Activated CD4-positive, alpha-beta T cell treated with anti-CD3 and anti-CD28 coated beads, Interleukin-2, amount 50 U/mL, for 1 hour (primary cell): ENCODE results near the gene TMEM218.
A peak's percentile ranks its signal among the peaks of the same experiment; 100 is the strongest.
"Not testable (repeated sequence)": the region's sequence is repeated elsewhere in the genome, so short reads cannot be mapped to it uniquely, and the experiment has no call there.

ENCODE experiments used
- DNase-seq: peaks from one replicate; pipeline ENCODE4 v3.0.0-alpha.2; 2020

Gene TMEM218

DNA sequence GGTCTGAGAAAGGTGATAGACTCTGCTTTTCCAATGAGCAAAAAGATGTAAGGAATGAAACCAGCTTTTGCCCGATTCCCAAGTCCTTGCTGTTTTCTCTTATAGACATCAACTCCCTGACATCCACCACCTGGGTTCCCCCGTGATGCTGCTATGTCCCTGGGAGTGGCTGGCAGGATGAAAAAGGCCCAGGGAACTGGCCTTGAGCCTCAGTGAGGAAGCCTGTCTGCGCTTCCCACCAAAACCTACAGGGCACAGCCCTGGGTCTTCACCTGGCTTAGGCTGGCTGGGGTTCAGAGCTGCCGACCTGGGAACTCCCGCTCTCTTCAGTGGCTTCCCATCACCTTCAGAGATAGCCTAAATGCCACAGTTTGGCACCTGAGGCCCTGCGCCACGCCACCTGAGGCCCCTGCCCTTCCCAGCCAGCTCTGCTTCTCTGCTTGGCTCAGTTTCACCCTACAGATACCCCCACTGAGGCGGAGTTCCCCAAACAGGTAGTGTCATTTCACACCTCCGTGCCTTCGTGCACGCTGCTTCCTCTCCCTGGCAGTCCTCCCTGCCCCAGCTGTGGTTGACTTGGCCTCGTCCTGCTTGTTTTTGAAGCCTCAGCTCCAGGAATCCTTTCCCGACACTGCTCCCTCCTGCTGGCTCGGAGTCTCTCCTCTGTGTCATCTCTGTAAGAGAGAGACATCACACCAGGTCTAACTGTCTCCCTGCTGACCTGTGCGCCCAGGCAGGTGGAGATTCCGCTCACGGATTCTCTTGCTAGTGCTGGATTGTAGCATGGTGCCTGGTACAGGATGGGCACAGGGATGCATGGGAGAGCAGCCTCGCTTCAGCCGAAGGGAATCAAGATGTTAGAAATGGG, 37.6 kb downstream of the TMEM218 start:
- no peak for DNase-seq

DNA sequence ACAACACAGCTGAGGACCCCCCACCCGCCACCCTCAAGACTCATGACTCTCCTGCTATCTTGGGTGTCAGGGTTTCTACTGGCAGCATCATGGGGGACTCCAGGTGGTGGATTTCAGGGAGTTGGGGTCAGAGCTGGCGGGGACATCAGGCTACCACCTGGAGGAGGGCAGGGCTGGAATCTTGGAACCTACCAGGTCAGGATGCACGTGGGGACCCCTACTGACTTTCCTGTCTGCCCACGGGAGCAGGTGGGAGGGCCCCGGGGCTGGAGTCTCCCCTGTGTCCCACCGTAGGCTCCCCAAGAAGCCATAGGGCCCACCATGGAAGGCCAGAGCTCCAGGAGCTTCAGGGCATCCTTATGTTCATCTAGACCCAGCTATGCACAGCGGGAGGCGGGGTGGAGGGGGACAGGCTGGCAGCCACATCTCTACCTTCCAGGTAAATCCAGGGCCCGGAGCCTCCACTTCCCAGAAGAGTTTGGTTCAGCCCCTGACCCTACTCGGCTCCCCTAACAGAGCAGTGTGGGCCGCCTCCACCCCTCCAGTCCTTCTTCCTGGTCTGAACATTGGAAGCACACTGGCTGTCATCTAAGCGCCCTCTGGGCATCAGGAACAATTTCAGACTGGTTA, 38.4 kb downstream of the TMEM218 start:
- DNase-seq = no peak

DNA sequence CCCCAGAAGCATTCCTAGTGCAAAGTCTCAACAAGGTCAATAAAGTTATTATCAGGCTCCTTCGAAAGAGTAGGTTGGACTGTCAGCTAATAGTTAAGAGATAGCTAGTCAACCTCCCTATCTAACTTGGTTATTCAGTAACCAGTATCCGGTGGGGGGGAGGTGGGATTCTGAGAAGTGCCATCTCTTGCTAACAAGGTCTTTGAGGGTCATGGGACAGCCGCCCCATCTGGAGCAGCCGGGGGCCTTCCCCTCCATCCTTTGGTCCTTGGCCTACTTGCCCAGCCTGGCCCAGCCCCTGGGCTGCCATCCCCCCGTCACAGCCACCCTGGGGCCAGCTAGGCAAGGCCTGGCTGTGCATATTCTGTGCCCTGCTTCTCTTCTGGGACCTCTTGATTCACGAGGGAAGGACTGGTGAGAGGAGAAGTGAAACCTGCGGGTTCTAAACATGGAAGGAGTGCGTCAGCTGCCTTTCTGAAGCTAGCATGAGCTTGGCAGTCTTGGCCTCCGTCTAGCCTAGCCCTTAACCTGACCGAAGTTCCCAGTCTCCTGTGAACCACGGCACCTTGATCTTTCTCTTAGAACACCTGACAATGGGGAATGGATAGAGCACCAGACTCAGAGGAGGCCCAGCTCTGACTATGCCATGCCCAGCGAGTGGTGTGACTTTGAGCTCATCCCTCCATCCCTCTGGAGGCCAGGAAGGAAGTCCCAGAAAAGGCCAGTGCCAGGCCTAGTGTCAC, 39.0 kb downstream of the TMEM218 start:
- no peak for DNase-seq

DNA sequence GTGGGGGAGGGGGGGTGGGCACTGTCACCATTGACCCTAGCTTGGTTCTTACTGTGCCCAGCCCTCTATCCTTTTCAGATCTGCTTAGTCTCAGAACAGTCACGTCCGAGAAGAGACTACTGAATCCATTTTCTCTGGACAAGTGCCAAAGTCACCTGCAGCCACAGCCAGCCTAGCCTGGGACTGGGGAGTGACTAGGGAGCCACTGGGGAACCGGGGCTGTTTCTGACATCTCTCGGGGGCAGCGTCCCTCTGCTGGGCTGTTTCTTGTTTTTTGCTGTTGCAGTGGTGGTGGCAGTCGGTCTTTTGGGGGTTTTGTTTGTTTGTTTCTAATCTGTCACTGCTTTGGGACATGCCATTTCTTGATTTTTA, 39.6 kb downstream of the TMEM218 start:
- no peak for DNase-seq

DNA sequence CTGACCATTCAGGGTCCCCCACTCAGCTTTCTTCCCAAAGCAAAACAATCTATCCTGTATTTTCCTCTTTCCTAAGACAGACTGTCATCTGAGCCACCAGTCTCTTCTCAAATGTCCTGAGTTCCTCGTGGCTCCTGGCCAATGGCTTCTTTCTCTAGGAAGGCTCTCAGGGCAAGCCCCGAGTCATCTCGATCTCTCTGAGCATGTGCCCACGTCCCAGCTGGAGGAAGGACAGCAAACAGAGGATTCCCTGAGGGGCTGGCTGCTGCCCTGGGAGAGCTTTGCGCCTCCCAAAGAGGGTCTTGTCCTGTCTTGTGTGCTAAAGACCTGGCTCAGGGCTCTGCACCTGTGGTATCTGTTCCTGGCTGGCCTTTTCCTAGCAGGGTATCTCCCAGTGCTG, 40.0 kb downstream of the TMEM218 start:
- no peak for DNase-seq

DNA sequence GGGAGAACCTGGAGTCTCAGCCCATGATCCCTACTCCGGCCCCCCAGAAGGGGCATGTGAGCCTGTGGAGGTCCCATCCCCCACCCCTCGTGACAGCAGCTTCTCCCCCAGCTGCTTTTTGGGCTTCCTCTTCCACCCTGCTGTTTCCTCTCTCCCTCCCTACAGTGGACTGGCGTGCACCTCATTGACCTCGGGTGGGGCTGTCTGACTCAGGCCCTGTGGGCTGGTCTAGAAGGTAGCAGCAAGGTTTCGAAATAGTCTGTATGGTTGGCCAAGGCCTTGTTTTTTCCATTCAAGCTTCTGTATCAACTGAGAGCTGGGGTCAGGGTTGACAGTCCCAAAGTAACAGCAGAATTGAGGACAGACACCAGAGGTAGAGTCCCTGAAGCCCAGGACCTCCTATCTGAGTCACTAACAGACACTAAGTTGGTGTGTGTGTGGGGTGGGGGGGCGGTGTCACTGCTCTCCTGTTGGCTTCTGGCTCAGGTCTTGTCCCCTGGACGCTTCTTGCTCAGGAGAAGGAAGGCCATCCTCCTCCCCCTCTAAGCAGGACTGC, 40.6 kb downstream of the TMEM218 start:
- DNase-seq = no peak

DNA sequence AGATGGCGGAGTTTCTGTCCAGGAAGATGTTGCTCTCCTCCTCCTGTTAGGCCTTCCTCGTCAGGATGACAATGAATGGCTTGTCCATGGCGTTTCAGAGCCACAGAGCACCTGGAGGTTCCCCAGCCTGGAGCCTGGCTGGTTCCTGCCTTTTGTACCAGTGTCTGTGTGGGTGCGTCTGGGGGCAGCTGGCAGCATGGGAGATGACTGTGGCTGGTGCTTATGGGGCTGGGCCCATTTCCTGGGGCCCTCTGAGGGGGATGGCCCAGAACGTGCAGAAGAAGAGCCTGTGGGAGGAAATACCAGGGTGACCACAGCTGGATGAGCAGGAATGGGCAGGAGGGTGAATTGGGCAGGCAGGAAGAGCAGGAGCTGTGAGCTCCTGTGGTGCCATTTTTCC, 41.6 kb downstream of the TMEM218 start:
- DNase-seq = no peak

DNA sequence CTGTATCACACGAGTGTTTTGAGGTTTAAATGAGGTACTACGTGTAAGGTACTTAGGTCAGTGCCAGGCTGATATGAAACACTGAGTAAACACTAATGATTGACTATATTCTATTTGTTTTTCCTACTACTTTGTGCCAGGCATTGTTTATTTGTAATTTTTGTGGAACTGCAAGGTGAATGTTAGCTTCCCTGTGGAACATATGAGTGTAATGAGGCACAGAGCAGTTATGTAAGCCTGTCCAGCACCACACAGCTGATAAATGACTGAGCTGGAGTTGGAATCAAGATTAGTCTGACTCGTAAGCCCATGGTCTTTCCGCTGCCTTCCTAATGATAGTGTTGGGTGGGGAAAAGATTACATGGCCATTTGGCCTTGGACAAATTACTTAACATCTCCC, 42.4 kb downstream of the TMEM218 start:
- DNase-seq = no peak

DNA sequence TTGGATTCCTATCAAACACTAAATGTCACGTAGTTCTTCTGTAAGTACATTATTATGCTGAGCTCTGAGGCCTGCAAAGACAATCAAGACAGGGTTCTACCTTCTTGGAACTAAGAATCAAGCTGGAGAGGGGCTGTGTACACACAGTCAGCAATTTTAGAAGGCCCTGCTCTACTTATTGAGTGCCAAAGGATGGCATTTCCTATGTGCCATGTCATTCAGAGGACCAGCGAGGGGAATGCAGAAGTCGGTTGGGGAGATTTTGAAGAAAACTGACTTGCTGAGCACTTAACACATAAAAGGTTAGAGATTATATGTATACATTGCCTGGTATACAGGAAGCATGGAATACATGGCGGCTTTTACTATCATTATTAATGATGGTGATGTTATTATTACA, 43.1 kb downstream of the TMEM218 start:
- no peak for DNase-seq

DNA sequence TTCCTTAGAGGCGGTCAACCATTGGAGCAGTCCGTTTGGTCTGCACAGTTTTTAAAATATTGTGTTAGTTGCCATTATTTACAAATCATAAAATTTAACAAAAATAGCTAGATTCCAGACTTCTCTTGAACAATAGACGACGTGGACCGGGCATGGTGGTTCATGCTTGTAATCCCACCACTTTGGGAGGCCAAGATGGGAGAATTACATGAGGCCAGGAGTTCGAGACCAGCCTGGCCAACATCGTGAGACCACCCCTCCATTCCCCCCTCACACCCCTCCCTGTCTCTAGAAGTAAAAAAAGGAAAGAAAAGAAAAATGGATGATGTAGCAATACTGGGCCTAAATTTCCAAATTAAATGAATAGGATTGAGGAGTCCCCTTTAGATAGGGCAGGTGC, 47.4 kb downstream of the TMEM218 start:
- no peak for DNase-seq

DNA sequence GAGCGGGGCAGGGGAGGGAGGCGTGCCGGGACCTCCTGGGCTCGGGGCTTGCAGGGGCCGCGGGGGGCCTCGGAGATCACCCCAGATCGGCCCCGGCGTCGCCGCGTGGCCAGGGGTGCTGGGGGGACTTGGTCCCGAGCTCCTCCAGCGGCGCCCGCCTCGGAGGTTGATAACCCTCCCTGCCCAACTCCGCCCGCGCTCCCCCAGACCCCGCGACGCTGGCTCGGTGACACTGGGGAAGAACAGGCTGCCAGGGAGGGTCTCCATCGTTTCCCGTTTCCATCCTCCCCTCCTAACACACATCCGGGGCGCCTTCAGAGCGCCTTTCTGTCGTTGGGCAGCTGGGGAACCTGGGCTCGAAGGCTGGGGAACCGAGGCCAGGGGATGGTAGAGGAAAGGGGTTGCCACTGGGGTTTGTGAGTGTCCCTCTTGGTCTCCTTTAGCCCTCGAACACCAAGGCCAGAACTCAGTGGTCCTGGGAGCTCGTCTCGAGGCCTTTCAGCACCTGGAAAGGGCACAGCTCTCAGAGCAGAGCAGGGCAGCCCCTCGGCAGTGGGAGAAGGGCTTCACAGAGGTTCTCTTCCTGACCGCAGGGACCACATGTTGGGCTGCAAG, 47.9 kb downstream of the TMEM218 start:
- DNase-seq = no peak

DNA sequence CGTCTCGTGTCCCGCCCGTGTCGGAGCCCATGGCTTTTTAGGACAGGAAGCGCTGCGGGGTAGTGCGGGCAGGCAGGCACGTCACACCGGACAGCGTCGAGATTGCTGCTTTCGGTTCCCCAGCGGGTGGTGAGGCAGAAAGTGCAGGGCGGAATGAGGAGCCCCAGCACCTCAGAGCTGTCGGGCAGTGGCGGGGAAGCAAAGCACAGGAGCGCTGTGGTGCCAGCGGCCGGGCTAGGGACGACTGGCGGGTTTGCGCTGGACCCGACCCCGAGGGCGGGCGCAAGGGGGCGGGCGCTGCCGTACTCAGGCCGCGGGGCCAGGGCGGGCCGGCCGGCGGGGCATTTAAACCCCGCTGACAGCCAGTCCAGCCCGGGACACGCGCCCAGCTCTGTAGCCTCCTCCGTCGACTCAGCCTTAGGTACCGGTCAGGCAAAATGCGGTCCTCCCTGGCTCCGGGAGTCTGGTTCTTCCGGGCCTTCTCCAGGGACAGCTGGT, 48.4 kb downstream of the TMEM218 start, which contains the start of gene SLC37A2:
Gene SLC37A2 (plus strand): TSS at position 375 of the 498 bp plus-strand sequence. CDS start 63 bp downstream, at position 438.
- peak; percentile 17 for DNase-seq

DNA sequence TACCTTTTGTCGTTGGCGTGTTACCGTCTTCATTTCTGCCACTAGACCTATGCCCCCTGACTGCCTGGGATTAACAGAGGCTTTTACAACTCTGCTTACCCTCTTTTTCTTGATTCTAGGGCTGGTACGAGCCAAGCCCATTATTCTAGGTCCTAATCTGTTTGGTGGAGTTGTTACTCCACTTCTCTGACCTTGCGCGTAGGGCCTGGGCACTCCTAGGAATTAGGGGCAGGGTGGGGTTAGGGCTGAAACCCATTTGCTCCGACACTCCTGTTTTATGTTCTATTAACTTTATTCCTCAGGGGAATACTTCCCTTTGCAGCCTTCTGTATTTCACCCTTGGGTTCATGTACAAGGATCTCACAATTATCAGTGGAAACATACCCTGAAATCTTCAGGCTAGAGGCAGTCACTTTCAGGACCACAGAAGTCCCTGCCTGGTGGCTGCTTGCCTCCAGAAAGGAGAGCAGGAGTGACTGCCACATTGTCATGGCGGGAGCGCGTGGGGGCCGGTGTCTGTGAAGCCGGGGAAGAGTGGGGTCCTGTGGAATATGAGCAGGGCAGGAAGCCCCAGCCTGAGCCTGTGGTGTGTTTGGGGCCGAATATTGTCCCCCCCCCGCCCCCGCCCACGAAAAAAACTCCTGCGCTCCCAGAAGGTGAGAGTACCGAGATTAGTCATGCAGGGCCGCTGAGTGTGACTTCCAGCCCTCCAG, 49.1 kb downstream of the TMEM218 start:
- no peak for DNase-seq

DNA sequence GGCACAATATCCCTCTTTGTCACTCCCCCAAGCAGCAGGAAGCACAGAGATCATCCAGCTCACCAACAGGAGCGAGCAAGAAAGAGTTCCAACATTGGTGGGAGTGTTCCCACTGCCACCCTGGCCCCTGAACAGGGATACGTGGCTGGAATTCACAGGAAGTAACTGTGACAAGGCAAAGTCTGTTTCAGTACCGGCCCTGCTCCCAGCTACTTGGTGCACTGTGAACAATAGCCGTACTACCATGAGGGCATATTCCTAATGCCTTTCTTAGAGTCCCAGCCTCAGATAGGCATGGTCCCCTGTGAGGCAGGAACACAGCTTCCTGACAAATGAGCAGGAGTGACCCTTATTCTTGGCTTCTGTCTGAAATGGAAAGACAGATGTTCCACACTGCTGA, 50.1 kb downstream of the TMEM218 start:
- DNase-seq = no peak

DNA sequence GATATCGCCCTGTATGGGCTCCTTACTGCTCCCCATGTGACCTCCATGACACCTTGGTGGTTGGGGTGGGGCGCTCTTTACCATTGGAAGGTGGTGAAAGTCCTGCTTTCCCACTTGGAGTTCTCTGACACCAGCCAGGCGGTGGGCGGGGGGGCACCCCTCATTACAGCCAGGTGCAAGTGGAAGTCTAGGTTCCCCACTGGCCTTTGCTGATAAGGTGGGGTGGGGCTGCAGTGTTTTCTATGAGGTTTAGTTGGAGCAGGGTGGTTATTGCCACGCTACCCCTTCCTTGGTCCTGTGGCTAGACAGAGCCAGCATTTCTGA, 53.8 kb downstream of the TMEM218 start:
- DNase-seq = no peak

DNA sequence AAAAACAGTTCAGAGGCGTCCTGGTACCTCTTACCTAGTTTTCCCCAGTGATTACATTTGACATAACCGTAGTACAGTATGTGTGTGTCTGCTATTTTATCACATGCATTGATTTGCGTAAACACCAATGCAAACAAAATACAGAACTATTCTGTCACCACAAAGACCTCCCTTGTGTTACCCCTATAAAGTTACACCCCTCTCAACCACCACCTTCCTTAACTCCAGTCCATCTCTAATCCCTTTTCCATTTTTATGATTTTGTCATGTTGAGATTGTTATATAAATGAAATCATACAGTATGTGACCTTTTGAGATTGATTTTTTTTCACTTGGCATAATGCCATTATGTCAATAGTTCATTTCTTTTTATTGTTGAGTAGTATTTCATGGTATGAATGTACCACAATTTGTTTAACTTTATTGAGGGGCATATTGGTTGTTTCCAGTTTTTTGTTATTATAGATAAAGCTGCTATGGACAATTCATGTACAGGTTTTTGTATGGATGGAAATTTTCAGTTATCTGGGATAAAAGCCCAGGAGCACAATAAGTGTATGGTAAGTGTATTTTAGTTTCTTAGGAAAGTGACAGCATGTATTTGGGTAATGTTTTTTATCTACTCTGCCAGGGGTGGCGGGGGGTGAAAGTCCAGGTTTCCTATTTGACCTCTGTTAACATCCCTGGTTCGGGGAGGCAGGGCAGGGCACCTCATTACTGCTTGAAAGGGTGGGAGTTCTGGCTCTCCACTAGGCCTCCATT, 54.3 kb downstream of the TMEM218 start:
- no peak for DNase-seq

DNA sequence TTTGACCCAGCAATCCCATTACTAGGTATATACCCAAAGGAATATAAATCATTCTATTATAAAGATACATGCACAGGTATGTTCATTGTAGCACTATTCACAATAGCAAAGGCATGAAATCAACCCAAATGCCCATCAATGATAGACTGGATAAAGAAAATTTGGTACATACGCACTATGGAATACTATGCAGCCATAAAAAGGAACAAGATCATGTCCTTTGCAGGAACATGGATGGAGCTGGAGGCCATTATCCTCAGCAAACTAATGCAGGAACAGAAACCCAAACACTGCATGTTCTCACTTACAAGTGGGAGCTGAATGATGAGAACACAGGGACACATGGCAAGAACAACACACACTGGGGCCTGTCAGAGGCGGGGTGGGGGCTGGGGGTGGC, 55.3 kb downstream of the TMEM218 start:
- not testable (repeated sequence) for DNase-seq

DNA sequence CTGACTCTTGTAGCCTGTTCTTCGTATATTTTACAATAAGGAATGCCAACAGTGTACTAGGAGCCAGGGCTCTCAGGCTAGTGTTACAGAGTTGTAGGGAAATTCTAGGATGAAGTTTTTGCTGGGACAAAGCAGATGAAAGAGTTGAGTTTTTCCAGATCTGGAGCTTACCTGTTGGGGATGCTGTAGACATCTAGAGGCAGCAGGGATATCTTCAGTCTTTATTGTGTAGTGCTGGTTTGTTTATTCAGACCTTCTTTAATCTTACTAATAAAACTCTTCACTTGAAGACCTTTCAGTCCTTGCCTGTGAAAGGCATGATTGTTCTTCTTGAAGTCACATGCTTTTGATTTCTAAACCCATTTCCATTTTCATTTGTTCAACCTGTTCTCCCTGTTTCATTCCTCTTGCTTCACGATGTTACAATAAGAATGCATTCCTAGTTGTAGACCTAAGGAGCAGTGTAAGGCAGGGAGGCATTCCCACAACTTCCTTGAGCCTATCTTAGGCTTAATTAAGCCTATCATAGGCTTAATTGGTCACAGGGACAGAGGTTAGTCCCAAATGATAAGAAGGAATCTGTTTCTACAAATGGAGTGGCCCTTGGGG, 56.2 kb downstream of the TMEM218 start:
- no peak for DNase-seq

DNA sequence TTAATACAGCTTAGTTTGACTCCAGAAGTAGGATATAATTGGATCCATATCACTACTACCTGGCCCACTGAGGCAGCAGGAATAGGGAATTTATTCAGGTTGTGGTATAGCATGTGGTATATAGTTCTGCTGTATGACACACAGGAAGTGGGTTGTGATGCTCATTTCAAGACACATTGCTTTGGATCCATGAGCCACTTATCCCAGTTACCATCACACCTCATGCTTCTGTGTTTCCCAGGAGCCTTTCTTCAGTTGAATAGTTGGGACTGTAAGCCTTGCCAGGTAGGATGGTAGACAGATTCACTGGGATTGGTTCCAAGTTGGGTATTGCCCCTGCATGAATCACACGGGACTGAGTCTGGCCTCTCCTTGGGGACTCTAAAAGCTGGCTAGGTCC, 58.3 kb downstream of the TMEM218 start:
- no peak for DNase-seq

DNA sequence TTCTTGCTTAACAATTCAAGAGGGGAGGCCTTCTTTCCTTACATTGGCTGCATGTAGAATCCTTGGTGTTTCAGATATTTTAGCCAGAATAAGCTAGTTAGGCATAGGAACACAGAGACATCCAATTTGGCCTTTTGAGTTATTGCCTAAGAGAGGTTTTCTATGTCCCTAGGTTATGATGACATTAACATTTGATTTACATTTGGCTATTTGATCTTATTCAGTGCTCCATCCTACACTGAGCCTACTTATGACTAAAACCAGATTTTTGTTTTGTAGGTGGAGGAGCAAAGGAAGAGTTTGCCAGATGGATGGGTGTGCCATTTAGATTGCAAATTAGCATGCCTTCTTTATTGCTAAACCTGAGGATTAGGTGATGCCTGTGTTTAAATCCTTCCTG, 59.4 kb downstream of the TMEM218 start:
- DNase-seq = no peak

DNA sequence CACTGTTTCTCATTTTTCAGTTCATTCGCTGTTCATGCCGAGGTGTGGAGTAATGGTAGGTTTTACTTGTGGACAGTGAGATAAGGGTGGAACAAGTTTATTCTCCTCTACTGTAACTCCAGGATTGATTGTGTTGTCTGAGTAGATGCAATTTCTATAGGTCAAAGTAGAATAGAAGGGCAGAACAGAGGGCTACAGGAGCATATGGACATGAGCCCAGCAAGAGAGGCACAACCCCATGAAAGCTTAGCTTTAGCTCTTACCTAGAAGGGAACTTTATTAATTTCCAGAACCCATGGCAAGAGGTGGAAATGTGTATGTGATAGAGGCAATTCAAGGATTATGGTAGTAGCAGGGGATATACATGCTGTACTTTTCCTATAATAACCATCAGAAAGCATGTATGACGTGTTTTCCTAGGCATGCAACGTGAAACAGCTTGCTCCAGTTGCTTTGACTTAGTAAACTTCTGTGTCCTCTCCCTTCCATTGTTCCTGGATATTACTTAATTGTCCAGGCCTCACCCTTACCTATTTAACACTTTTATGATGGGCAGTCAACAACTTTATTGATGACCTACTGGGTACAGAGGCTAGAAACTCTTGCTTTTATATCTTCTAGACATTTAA, 62.1 kb downstream of the TMEM218 start:
- no peak for DNase-seq
